PC-3 (cell line): ENCODE data around the gene RXFP1. TPM values are rescaled to one million over a fixed set of nuclear protein-coding genes. Genes with fewer than 3 reads are reported as not detected.
"Not testable (repeated sequence)": the region's sequence is repeated elsewhere in the genome, so short reads cannot be mapped to it uniquely, and the experiment has no call there.

Experiments
- ATAC-seq: fragments of 200-7000 bp; cut with Tn5 transposase; 2 replicates; pipeline ENCODE4 v1.9.1; 2020; ENCODE audit warnings: mild to moderate bottlenecking, moderate library complexity
- BruUV-seq: library from RNA; stranded (reverse); fragments of 400-500 nt; replicated peaks from 2 replicates; lab custom pipeline; 2021; lab: Mats Ljungman, UMichigan
- CTCF ChIA-PET: fragments of 300-600 bp; sonication (Branson Sonifier 250); formaldehyde crosslinking; loops from one replicate; lab custom pipeline; 2022; ENCODE audit warnings: antibody characterized with exemption; lab: Charles Lee
- POLR2A ChIA-PET: fragments of 300-600 bp; sonication (Branson Sonifier 250); formaldehyde crosslinking; loops from one replicate; lab custom pipeline; 2022; ENCODE audit warnings: antibody characterized with exemption; ENCODE audit not compliant: unreplicated experiment; lab: Charles Lee
- DNase-seq: peaks from one replicate; pipeline ENCODE4 v3.0.0-alpha.2; 2015
- H2AFZ ChIP-seq: fragments of 300-600 bp; sonication (generic); 2 replicates; pipeline ENCODE4 v1.6.0; 2016; ENCODE audit warnings: antibody characterized with exemption, low read length
- H3F3A ChIP-seq: fragments of 300-600 bp; sonication (generic); one replicate; pipeline ENCODE4 v1.6.0; 2017; ENCODE audit warnings: antibody characterized with exemption, low read length, control low read depth, mild to moderate bottlenecking; ENCODE audit not compliant: unreplicated experiment
- H3K27ac ChIP-seq: fragments of 300-600 bp; sonication (generic); 2 replicates; pipeline ENCODE4 v1.5.1; 2016; ENCODE audit warnings: mild to moderate bottlenecking, low read length
- H3K27me3 ChIP-seq: fragments of 300-600 bp; sonication (generic); 2 replicates; pipeline ENCODE4 v1.6.1; 2016; ENCODE audit warnings: low read length, mixed read lengths
- H3K36me3 ChIP-seq: fragments of 300-600 bp; sonication (generic); 2 replicates; pipeline ENCODE4 v1.6.1; 2016; ENCODE audit warnings: low read depth, mixed run types, low read length, mixed read lengths
- H3K4me1 ChIP-seq: fragments of 300-600 bp; sonication (generic); 2 replicates; pipeline ENCODE4 v1.5.1; 2016; ENCODE audit warnings: low read length; ENCODE audit not compliant: insufficient read depth
- H3K4me2 ChIP-seq: fragments of 300-600 bp; sonication (generic); 2 replicates; pipeline ENCODE4 v1.6.0; 2016; ENCODE audit warnings: low read length
- H3K4me3 ChIP-seq: fragments of 300-600 bp; sonication (generic); 2 replicates; pipeline ENCODE4 v1.5.1; 2016; ENCODE audit warnings: mild to moderate bottlenecking, low read length, mixed read lengths
- H3K79me2 ChIP-seq: fragments of 300-600 bp; sonication (generic); 2 replicates; pipeline ENCODE4 v1.6.1; 2017; ENCODE audit warnings: low read length, mixed read lengths
- H3K9ac ChIP-seq: fragments of 300-600 bp; sonication (generic); 2 replicates; pipeline ENCODE4 v1.6.0; 2016; ENCODE audit warnings: mild to moderate bottlenecking, low read length
- H3K9me2 ChIP-seq: fragments of 300-600 bp; sonication (generic); replicated peaks from 2 replicates; pipeline ENCODE4 v1.6.1; 2016; ENCODE audit warnings: mixed run types, low read length, mixed read lengths
- H3K9me3 ChIP-seq: fragments of 300-600 bp; sonication (generic); 2 replicates; pipeline ENCODE4 v1.6.1; 2016; ENCODE audit warnings: low read length, mixed read lengths
- H4K20me1 ChIP-seq: fragments of 300-600 bp; sonication (generic); 2 replicates; pipeline ENCODE4 v1.6.1; 2016; ENCODE audit warnings: low read length, mixed read lengths
- CTCF ChIP-seq: fragments of 300-600 bp; sonication (generic); conservative IDR thresholded peaks from 2 replicates; pipeline ENCODE4 v1.5.1; 2017; ENCODE audit warnings: antibody characterized with exemption, low read depth, mild to moderate bottlenecking, low read length
- EZH2 ChIP-seq: fragments of 300-600 bp; sonication (generic); IDR thresholded peaks from one replicate; pipeline ENCODE4 v1.6.1; 2017; ENCODE audit warnings: antibody characterized with exemption, mild to moderate bottlenecking, low read length; ENCODE audit not compliant: unreplicated experiment
- EZH2phosphoT487 ChIP-seq: fragments of 300-600 bp; sonication (generic); IDR thresholded peaks from 2 replicates; pipeline ENCODE4 v1.6.1; 2018; ENCODE audit warnings: mild to moderate bottlenecking, antibody characterized with exemption, low read length, borderline replicate concordance
- intact Hi-C: fragments of 100-400 bp; cut with micrococcal nuclease; formaldehyde crosslinking; loops from 2 replicates; pipeline ENCODE4 v1.9.0; 2023
- total RNA-seq: library from RNA; depleted of rRNA; stranded (reverse); fragments of >200 nt; gene quantifications from 2 replicates; pipeline ENCODE4 v1.2.3, GENCODE V29; 2014

Gene RXFP1
- total RNA-seq, 1 experiment from 2014 or later, result not detected

GRCh38 chr4:158663707-158664625 is 142.3 kb downstream of the RXFP1 start:
- BruUV-seq, H3K27me3 ChIP-seq, H4K20me1 ChIP-seq, H3K9me3 ChIP-seq, H3F3A ChIP-seq, ATAC-seq, H3K9ac ChIP-seq, intact Hi-C loops, H3K36me3 ChIP-seq, POLR2A ChIA-PET, CTCF ChIA-PET, DNase-seq, H2AFZ ChIP-seq, H3K27ac ChIP-seq, H3K9me2 ChIP-seq, H3K4me1 ChIP-seq, H3K4me2 ChIP-seq, H3K4me3 ChIP-seq: not testable (repeated sequence)
- peaks cover 18% of the 10 kb centered on the region for H3K79me2 ChIP-seq

GRCh38 chr4:158664806-158665205 is 143.1 kb downstream of the RXFP1 start:
- Histone ChIP-seq H3K4me3 (no peak overlapping the region), H3K36me3 (peaks cover 2% of the 10 kb centered on the region), H4K20me1 (no peaks in the 10 kb centered on the region), H2AFZ (no peak overlapping the region), H3K4me1 (no peaks in the 10 kb centered on the region), H3K9ac (no peak overlapping the region), H3K9me2 (no peaks in the 10 kb centered on the region), H3K27ac (no peak overlapping the region), H3K9me3 (no peaks in the 10 kb centered on the region), H3F3A (no peaks in the 10 kb centered on the region), H3K79me2 (peaks cover 26% of the 10 kb centered on the region), H3K27me3 (no peaks in the 10 kb centered on the region), H3K4me2 (no peak overlapping the region)
- intact Hi-C loops, result loop anchor here (5.0 kb wide), 1 partner anchor 93 kb away; no protein-coding TSS in a partner anchor
- ChIA-PET CTCF (no interaction called here), POLR2A (no interaction called here)
- TF ChIP-seq EZH2, result no peak
- ATAC-seq (no peak), DNase-seq (no peak)
- BruUV-seq, result no TSS peak

GRCh38 chr4:158666892-158667291 is 145.2 kb downstream of the RXFP1 start:
- no peak for DNase-seq
- Histone ChIP-seq H2AFZ (no peak overlapping the region), H3K4me1 (0 out of 2 replicates have a peak, but pooled peaks cover 5% of the 10 kb centered on the region), H4K20me1 (peaks cover 5% of the 10 kb centered on the region; the same call in 1 of the 2 replicates), H3K9ac (no peak overlapping the region), H3K27me3 (no peaks in the 10 kb centered on the region), H3F3A (no peaks in the 10 kb centered on the region), H3K9me2 (no peaks in the 10 kb centered on the region), H3K4me2 (no peak overlapping the region), H3K9me3 (no peaks in the 10 kb centered on the region), H3K36me3 (peaks cover 2% of the 10 kb centered on the region), H3K27ac (no peak overlapping the region), H3K79me2 (peaks cover 45% of the 10 kb centered on the region), H3K4me3 (no peak overlapping the region)
- ATAC-seq, result no peak
- ChIA-PET POLR2A (no interaction called here), CTCF (no interaction called here)
- no peak for TF ChIP-seq EZH2phosphoT487
- TF ChIP-seq EZH2, result no peak
- TF ChIP-seq CTCF, result no peak
- intact Hi-C loops, result loop anchor here (5.0 kb wide), 1 partner anchor 95 kb away; no protein-coding TSS in a partner anchor
- BruUV-seq, result no TSS peak
